Dermis microvascular lymphatic vessel endothelial cell (primary cell): Measurements from ENCODE around the gene LRIG1. TPM values are rescaled to one million over a fixed set of nuclear protein-coding genes. Genes with fewer than 3 reads are reported as not detected.

Source experiments
- DNase-seq, 2 donors: peaks; one replicate each; pipeline versions ENCODE4 v3.0.0 to v3.0.0-alpha.2; 2010; ENCODE audit warnings: low read depth in 2 of 2
- total RNA-seq: library from RNA; depleted of rRNA; stranded (reverse); fragments of >200 nt; gene quantifications from 2 replicates; pipeline ENCODE4 v1.2.1, GENCODE V29; 2014

Gene LRIG1, protein sequence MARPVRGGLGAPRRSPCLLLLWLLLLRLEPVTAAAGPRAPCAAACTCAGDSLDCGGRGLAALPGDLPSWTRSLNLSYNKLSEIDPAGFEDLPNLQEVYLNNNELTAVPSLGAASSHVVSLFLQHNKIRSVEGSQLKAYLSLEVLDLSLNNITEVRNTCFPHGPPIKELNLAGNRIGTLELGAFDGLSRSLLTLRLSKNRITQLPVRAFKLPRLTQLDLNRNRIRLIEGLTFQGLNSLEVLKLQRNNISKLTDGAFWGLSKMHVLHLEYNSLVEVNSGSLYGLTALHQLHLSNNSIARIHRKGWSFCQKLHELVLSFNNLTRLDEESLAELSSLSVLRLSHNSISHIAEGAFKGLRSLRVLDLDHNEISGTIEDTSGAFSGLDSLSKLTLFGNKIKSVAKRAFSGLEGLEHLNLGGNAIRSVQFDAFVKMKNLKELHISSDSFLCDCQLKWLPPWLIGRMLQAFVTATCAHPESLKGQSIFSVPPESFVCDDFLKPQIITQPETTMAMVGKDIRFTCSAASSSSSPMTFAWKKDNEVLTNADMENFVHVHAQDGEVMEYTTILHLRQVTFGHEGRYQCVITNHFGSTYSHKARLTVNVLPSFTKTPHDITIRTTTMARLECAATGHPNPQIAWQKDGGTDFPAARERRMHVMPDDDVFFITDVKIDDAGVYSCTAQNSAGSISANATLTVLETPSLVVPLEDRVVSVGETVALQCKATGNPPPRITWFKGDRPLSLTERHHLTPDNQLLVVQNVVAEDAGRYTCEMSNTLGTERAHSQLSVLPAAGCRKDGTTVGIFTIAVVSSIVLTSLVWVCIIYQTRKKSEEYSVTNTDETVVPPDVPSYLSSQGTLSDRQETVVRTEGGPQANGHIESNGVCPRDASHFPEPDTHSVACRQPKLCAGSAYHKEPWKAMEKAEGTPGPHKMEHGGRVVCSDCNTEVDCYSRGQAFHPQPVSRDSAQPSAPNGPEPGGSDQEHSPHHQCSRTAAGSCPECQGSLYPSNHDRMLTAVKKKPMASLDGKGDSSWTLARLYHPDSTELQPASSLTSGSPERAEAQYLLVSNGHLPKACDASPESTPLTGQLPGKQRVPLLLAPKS
- total RNA-seq, result 35.3 and 59.8 TPM in 2 replicates

DNA sequence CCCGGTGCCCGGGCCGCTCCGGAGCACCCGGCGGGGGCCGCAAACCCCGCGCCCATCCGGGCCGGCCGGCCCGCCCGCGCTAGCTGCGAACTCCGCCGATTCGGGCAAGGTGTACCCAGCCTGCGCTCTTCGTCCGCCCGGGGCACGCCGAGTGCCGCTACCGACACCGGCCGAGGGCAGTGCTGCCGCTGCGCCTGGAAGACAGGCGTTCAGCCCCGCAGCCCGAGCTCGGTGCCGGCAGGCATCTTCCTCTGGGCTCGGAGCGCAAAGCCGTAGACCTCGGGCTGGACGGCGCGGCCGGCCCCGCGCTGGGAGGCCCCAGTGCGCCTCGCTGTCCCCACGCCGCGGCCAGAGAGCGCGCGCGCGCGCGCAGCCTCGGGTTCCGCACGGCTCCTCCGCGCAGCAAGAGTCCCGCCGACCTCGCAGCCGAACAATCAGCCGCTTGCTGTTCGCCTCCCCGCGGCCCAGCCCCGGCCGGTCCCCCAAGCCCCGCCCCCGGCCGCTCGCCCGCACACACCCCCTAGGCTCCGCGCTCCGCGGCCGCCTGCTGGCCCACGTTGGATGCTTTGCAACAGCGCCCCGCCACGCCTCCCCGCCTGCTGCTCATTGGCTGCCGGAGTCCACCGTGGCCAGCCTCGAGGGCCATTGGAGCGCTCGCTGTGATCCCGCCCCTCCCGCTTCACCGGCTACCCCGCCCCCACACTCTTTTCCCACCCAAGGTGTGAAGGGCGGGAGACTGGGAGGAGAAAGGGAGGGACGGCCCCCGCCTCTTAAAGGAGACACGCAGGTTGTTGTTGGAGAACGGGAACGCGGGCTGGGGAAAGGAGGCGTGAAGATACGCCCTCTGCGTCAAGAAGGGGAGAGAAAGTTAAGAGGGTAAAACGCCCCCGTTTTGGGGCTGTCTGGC, at the start of gene LRIG1:
Gene LRIG1 (minus strand): TSS at position 447 of the 907 bp plus-strand sequence. CDS start 615 bp downstream, outside the sequence.
- DNase-seq, result peak; percentile 90 to 98

DNA sequence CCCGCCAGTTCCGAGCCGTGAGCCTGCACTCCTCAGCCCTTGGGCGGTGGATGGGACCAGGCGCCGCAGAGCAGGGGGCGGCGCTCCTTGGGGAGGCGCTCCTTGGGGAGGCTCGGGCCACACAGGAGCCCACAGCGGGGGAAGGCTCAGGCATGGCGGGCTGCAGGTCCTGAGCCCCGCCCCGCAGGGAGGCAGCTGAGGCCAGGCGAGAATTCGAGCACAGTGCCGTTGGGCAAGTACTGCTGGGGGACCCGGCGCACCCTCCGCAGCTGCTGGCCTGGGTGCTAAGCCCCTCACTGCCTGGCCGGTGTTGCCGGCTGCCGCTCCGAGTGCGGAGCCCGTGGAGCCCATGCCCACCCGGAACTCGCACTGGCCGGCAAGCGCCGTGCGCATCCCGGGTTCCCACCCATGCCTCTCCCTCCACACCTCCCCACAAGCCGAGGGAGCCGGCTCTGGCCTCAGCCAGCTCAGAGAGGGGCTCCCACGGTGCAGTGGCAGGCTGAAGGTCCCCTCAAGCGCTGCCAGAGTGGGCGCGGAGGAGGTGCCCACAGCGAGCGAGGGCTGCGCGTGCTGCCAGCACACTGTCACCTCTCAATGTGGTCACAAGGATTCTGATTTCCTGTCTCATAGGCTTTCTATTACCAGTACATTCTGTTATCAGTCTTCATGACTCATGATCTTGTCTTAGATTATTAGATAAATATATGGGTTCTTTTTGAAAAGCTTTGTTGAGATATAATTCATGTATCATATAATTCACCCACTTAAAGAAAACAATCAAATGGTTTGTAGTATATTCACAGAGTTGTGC, 44.0 kb upstream of the LRIG1 start:
- no peak for DNase-seq

DNA sequence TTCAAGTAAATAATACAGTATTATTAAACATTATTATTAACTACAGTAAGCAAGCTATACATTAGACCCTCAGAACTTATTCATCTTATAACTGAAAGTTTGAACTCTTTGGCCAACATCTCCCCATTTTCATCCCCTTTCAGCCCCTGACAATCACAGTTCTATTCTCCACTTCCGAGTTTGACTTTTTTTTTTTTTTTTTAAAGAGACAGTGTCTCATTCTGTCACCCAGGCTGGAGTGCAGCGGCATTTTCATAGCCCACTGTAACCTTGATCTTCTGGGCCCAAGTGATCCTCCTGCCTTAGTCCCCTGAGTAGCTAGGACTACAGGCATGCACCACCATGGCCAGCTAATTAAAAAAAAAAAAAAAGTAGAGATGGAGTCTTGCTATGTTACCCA, 41.3 kb upstream of the LRIG1 start:
- DNase-seq, result no peak

DNA sequence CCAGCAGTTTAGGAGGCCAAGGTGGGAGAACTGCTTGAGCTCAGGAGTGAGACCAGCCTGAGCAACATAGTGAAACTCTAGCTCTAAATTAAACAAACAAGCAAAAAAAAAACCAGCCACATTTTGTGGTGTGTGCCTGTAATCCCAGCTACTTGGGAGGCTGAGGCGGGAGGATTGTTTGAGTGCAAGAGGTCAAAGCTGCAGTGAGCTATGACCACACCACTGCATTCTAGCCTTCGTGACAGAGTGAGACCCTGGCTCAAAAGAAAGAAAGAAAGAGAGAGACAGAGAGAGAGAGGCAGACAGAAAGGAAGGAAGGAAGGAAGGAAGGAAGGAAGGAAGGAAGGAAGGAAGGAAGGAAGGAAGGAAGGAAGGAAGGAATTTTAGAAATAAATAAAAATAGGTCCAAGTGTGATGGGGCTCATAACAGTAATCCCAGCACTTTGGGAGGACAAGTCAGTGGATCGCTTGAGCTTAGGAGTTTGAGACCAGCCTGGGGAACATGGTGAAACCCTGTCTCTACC, 38.7 kb upstream of the LRIG1 start:
- no peak for DNase-seq

DNA sequence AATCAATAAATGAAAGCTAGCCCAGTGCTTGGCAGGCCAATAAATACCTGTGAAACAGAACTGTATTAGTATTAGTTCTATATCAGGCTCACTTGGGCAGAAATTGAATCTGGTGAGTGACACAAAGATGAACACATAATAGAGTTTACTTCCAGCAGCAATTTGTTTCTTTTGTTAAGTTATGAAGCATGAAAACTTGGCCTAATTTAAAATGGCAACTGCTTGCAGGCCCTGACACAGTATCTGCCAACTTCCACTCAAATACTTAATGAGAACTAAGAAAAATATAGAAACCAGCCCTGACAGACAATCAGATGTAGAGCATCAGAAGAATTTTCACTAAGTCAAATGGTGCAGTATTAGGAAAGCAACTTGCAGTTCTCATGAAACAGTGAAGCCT, 37.6 kb upstream of the LRIG1 start:
- DNase-seq, result no peak

DNA sequence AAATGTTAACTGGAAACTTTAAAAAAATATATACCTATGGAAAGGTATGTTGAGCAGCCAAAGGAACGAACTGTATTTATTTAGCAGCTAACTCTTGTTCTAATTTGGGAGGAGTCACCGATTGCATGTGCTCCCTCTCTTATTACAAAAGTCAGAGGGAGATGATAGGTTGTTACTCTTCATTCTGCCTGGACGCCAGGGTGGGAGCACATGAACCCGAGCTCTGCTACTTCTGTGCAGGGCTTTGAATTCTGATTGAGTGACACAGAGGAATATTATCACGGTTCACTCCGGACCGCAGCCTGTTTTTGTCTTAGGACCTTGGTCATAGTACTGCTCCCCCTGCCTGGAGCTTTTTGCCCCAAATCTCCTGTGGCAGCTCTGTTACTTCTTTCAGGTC, 36.9 kb upstream of the LRIG1 start:
- DNase-seq, result no peak

DNA sequence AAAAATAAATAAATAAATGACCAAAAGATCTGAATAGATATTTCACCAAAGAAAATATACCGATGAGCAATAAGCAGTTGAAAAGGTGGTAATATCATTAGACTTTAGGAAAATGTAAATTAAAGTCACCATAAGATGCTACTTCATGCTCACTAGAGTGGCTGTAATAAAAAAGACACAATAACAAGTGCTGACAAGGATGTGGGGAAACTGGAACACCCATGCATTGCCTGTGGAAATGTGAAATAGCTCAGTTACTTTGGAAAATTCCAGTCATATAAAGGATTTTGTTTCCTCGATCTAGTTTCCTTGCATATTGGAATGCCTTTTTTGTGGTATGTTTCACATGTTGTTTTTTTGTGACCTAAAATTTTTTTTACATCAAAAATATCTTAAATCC, 36.0 kb upstream of the LRIG1 start:
- DNase-seq, result no peak

DNA sequence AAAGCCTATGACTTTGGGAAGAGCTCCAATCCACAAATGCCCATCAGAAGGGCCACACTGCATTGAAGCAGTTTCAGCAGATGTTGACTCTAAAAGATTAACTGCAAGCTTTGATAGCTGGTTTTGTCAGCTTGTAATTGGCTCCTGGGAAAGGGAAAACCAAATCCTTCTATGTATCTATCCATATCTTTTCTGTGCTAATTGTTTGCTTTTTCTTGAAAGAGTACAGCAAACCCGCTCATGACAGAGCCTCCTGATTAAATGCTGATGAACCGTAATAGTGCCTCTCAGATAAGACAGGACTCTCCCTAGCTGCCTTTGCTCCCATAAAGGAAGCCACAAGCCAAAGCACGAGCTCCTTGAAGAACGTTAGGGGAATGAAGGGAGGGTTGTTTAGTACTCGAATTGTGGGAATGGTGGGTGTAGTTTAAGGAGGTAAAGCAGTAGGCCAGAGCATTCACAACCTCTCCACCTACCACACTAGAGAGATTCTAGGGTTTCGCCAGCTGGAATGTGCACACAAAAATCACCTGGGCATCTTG, 33.6 kb upstream of the LRIG1 start:
- no peak for DNase-seq

DNA sequence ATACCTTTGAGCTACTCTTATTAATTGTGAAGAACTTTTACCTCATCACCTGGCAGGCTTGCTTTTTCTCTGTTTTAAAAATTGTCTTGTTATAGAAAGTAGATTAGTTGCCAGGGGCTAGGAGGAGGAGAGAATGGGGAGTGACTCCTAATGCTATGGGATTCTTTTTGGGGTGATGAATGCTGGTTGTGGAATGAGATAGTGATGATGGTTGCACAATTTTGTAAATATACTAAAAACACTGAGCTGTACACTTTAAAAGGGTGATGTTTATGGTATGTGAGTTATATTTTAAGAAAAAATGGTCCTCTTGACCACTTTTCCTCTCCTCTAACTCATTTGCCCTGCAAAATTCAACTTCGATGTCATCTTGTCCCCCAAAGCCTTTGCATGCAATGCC, 31.8 kb upstream of the LRIG1 start:
- DNase-seq, result no peak

DNA sequence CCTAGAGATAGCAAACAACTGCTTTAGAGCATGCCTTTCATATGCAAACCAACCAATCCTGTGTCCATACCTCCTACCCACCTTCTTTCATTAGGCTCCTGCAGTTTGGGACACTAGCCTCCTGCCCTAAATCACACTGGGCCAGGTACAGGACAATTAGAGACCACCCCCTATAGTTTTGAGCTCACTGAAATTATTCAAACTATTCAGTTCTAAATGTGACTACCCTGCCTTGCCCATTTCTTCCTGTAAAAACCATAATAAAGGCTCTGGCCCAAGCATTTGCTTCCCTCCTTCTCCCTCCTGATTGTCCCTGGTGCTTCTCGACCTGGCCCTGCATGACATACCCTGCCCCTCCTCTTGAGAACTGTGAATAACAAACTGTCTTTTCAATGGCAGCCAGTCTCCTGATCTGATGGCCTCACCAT, 31.4 kb upstream of the LRIG1 start:
- DNase-seq, result no peak

DNA sequence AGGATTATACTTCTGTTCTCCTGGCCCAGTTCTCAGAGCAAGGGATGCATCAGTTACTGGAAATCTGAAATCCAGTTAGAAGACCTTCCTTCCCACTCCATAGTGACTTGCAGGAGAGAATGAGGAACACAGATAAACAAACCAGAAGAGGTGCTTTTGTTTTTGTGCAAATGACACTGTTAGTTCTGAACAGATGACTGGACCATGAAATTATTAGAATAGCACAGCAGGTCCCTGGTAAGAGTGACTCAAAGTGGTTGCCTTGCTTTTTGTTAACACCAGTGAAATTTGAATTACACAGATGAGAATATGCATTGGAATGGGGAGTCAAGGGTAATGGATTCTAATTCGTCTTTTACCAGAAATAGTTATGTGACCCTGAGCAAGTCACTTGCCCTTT, 30.4 kb upstream of the LRIG1 start:
- no peak for DNase-seq

DNA sequence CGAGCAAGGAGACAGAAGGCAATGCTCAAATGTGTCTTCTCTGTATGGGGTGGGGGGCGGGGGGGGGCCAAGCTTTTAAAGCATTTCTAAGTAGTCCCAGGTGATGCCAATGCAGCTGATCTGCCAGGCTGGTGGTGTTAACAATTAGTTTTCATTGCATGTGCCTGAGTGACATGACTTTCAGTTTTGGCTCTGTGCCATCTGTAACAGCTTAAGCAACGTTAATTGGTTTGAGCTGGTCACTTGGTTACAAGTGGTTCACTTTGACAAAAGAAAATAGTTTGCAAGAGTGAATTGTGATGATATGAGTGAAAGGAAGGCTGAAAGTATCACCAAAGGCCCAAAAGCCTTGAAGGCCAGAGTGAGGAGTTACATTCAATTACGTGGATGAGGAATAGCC, 26.4 kb upstream of the LRIG1 start:
- DNase-seq, result no peak

DNA sequence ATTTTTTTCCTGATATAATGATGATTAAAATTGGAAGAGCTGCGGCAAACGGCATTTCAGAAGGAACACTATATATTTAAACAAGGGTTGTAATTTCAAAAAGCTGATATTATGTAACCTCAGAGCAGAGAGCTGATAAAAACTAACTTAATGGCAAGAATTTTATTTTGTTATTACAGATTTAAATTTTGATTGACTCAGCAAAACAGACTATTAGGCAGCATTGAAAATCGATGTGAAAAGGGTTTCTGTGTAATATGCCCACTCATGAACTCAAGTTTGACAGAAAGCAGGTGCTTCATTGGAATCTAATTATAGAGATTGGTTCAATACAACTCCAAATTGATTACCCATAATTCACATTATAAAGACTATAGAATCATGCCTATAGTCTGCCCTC, 24.9 kb upstream of the LRIG1 start:
- no peak for DNase-seq

DNA sequence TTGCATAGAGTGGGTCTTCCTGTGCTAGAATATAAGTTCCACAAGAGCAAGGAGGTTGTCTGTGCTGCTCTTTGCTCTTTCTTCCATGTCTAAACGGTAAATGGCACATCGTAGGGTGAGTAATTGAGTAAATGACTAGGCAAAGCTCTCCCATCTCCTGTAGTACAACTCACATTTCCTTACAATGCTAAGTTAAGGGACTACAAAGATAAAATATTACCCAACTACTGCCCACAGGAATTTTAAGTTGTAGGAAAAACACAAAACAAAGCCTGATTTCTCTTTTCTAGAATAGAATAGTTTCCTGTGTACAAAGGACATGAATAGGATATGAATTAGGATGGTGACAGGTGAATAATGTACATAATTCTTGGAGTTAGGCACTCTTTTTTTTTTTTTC, 19.9 kb upstream of the LRIG1 start:
- DNase-seq, result no peak

DNA sequence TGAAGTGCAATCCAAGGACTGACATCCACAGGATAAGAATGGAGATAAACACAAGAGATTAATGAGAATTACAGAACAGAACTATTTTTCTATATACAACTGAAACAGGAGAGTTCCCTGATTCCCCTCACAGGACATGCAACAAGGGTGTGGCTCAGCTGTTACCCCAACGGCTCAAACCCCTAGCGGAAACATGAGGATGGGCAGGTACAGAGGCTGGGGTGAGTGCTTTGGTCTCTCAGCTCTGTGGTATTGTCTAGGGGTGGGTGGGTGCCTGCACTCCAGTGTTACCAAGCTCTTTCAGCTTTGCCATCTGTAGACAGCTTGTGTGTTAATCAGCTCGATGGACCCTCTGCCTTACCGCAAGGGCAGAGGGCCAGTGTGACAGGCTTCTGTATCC, 17.8 kb upstream of the LRIG1 start:
- DNase-seq, result no peak

DNA sequence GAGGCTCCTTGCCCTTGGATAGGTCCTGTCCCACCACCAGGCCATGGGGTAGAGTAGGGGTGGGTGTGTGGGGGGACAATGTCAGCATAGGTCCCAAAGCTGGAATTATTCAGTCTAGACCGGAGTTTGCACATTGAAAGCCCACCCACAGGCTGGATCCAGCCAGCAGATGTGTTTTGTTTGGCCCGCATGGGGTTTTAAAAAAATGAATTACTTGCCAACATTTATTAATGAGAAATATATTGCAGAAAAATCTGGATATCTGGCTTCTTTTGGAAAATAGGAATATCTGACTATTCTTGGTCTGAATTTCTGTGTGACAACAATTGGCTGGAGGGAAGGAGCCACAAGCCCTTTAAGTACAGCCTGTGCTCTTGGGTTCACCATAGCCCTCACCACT, 17.3 kb upstream of the LRIG1 start:
- no peak for DNase-seq

DNA sequence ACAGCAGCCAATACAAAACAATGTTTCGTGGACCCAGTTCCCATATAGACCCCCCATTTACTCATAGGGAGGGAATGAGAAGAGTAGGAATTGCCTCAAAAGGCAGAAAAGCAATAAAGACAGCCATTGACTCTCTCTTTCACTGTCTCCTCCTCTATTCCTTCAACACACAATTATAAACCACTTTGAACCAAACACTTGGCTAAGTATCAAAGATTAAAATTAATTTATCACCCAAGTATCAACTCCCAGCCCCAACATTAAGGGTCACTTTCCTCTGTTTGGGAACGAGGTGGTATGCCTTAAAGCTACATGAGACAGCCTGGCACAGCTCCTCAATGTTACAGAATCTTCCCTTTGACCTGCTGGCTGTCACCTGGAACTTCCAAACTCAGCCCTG, 16.4 kb upstream of the LRIG1 start:
- no peak for DNase-seq

DNA sequence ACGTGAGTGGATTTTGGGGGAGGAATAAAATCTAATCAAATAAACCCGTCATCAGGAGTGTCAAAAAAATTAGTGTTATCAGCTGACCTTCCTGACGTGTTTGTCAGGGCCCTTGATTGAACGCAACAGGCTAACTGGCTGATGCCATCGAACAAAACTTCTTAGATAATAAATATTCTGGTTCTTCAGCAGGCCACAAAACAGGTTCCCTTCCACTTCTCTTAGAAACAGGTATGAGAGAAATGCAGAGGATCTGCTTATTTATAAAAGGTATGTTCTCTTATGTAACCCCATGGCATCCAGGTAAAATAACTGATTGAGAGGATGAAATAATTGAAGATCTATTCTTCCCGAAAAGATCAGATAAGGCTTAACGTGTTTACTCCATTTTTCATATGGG, 7.6 kb upstream of the LRIG1 start:
- no peak for DNase-seq

DNA sequence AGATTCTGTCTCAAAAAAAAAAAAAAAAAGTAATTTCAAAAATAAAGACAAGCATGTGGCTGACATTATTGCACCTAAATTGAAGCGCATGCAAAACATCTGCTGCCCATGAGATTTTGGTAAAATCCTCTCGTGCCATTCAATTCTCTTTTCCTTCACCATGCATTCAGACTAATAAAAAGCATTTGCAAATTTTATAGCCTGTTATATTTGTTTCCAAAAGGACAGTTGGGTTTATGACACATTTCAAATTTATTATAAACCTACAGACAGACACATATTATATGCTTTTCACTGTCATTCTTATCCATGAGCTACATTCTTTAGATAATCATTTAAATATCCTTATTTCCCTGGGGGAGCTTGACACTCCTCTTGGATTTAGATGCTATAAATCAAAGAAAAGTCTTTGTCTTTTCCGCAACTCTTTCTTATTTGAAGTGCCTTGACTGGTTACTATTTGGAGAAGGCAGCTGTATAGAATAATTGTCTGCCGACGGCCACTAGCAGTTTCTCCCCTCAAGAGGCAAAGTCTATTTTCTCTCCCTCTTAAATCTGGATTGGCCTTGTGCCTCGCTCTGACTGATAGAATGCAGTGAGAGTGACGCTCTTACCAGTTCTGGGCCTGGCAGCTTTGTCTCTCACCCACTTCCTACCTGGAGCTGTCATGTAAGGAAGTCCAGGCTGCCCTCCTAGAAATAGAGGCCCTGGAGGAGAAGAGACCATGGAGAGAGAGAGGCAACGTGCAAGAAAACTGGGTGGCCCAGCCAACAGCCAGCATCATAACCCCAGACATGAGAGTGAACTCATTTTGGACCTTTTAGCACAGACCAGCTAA, 6.8 kb upstream of the LRIG1 start:
- DNase-seq, result no peak
